SK-N-SH treated with all-trans-retinoic acid at 6 μM for 48 hours (cell line): Measurements from ENCODE around the gene TAS2R50.

Source experiments
- ATAC-seq: fragments of 200-7000 bp; cut with Tn5 transposase; 3 replicates; pipeline ENCODE4 v1.9.1; 2020; ENCODE audit warnings: mild to moderate bottlenecking, moderate library complexity
- ARNTL ChIP-seq: fragments of 450-650 bp; formaldehyde crosslinking; IDR thresholded peaks from 2 replicates; pipeline ENCODE4 v1.5.0; 2020; ENCODE audit warnings: low read depth, mild to moderate bottlenecking, moderate library complexity, borderline replicate concordance
- BACH2 ChIP-seq: fragments of 250-450 bp; sonication (Bioruptor Pico); IDR thresholded peaks from 2 replicates; pipeline ENCODE4 v1.9.0; 2021; ENCODE audit warnings: mild to moderate bottlenecking, borderline replicate concordance
- CSDC2 ChIP-seq: fragments of 250-450 bp; sonication (Bioruptor Pico); IDR thresholded peaks from 2 replicates; pipeline ENCODE4 v1.5.0; 2020; ENCODE audit warnings: mild to moderate bottlenecking, moderate library complexity
- ESRRG ChIP-seq: fragments of 250-450 bp; sonication (Bioruptor Pico); IDR thresholded peaks from 2 replicates; pipeline ENCODE4 v1.6.1; 2021; ENCODE audit warnings: mild to moderate bottlenecking
- GLIS3 ChIP-seq: fragments of 250-450 bp; sonication (Bioruptor Pico); IDR thresholded peaks from 2 replicates; pipeline ENCODE4 v1.5.0; 2020; ENCODE audit warnings: mild to moderate bottlenecking, moderate library complexity
- ISL1 ChIP-seq: fragments of 250-450 bp; sonication (Bioruptor Pico); IDR thresholded peaks from 2 replicates; pipeline ENCODE4 v2.1.2; 2022; ENCODE audit warnings: mild to moderate bottlenecking, moderate library complexity
- OSR1 ChIP-seq: fragments of 250-450 bp; sonication (Bioruptor Pico); IDR thresholded peaks from 2 replicates; pipeline ENCODE4 v1.8.0; 2022; ENCODE audit warnings: moderate library complexity, mild to moderate bottlenecking, inconsistent platforms
- PPARA ChIP-seq: fragments of 250-450 bp; sonication (Bioruptor Pico); IDR thresholded peaks from 2 replicates; pipeline ENCODE4 v1.5.0; 2020; ENCODE audit warnings: mild to moderate bottlenecking, borderline replicate concordance
- RARB ChIP-seq: fragments of 250-450 bp; sonication (Bioruptor Pico); IDR thresholded peaks from 2 replicates; pipeline ENCODE4 v1.8.0; 2021; ENCODE audit warnings: mild to moderate bottlenecking, moderate library complexity
- SNAI2 ChIP-seq: fragments of 250-450 bp; sonication (Bioruptor Pico); IDR thresholded peaks from 2 replicates; pipeline ENCODE4 v1.5.0; 2020; ENCODE audit warnings: mild to moderate bottlenecking, moderate library complexity
- TCF4 ChIP-seq: fragments of 250-450 bp; sonication (Bioruptor Pico); IDR thresholded peaks from 2 replicates; pipeline ENCODE4 v1.8.0; 2021; ENCODE audit warnings: mild to moderate bottlenecking, moderate library complexity, borderline replicate concordance
- TOX ChIP-seq: fragments of 250-450 bp; sonication (Bioruptor Pico); IDR thresholded peaks from 2 replicates; pipeline ENCODE4 v1.8.0; 2021; ENCODE audit warnings: mild to moderate bottlenecking, moderate library complexity, borderline replicate concordance
- ZC3H10 ChIP-seq: fragments of 250-450 bp; sonication (Bioruptor Pico); IDR thresholded peaks from 2 replicates; pipeline ENCODE4 v1.5.1; 2021; ENCODE audit warnings: mild to moderate bottlenecking, moderate library complexity
- ZFP3 ChIP-seq: fragments of 250-450 bp; sonication (Bioruptor Pico); IDR thresholded peaks from 2 replicates; pipeline ENCODE4 v1.5.0; 2020; ENCODE audit warnings: mild to moderate bottlenecking, moderate library complexity
- ZFP30 ChIP-seq: fragments of 450-650 bp; formaldehyde crosslinking; IDR thresholded peaks from 2 replicates; pipeline ENCODE4 v1.5.0; 2022; ENCODE audit warnings: mild to moderate bottlenecking, moderate library complexity
- ZNF565 ChIP-seq: fragments of 450-650 bp; formaldehyde crosslinking; conservative IDR thresholded peaks from 2 replicates; pipeline ENCODE4 v1.5.0; 2020; ENCODE audit warnings: low read depth, mild to moderate bottlenecking, moderate library complexity
- ZNF70 ChIP-seq: fragments of 450-650 bp; formaldehyde crosslinking; IDR thresholded peaks from 2 replicates; pipeline ENCODE4 v1.5.0; 2020; ENCODE audit warnings: mild to moderate bottlenecking, moderate library complexity
- ZNF8 ChIP-seq: fragments of 450-650 bp; formaldehyde crosslinking; IDR thresholded peaks from 2 replicates; pipeline ENCODE4 v1.5.0; 2020; ENCODE audit warnings: mild to moderate bottlenecking, moderate library complexity
- TF ChIP-seq, protein P1 (sequence below): fragments of 250-450 bp; sonication (Bioruptor Pico); IDR thresholded peaks from 2 replicates; pipeline ENCODE4 v1.8.0; 2021; ENCODE audit warnings: low read depth, mild to moderate bottlenecking, moderate library complexity, borderline replicate concordance
- TF ChIP-seq, protein P2 (sequence below): fragments of 250-450 bp; sonication (Bioruptor Pico); IDR thresholded peaks from 2 replicates; pipeline ENCODE4 v1.5.1; 2021; ENCODE audit warnings: mild to moderate bottlenecking, moderate library complexity
- TF ChIP-seq, protein P3 (sequence below): fragments of 250-450 bp; sonication (Bioruptor Pico); IDR thresholded peaks from 2 replicates; pipeline ENCODE4 v1.8.0; 2020; ENCODE audit warnings: mild to moderate bottlenecking, moderate library complexity, borderline replicate concordance
- TF ChIP-seq, protein P4 (sequence below): fragments of 250-450 bp; sonication (Bioruptor Pico); IDR thresholded peaks from 2 replicates; pipeline ENCODE4 v1.5.1; 2020; ENCODE audit warnings: low read depth, mild to moderate bottlenecking, moderate library complexity
- TF ChIP-seq, protein P5 (sequence below): fragments of 250-450 bp; sonication (Bioruptor Pico); IDR thresholded peaks from 2 replicates; pipeline ENCODE4 v1.5.0; 2020; ENCODE audit warnings: mild to moderate bottlenecking, moderate library complexity

TAS2R50 gene

DNA sequence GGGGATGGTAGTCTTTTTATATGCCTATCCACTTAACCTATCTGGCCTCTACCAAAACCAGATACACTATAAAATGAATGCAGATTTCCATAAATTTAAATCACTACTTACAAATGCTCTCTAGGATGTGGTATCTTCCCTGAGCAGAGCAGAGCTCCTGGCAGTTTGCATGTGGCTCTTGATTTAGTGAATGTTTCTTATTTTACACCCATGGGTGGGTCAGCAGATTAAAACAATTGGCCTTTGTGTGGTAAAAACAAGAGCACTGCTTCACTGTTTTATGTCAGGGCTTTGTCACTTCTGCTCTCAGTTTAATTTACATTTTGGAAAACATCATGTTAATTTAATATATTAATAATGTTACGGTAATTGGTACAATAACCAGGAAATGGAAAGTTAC is 30.2 kb upstream of the TAS2R50 start (continued):
- TF ChIP-seq, protein P1, sequence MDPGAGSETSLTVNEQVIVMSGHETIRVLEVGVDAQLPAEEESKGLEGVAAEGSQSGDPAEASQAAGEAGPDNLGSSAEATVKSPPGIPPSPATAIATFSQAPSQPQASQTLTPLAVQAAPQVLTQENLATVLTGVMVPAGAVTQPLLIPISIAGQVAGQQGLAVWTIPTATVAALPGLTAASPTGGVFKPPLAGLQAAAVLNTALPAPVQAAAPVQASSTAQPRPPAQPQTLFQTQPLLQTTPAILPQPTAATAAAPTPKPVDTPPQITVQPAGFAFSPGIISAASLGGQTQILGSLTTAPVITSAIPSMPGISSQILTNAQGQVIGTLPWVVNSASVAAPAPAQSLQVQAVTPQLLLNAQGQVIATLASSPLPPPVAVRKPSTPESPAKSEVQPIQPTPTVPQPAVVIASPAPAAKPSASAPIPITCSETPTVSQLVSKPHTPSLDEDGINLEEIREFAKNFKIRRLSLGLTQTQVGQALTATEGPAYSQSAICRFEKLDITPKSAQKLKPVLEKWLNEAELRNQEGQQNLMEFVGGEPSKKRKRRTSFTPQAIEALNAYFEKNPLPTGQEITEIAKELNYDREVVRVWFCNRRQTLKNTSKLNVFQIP: no peak
- TF ChIP-seq, all 23 proteins: peak for 0

DNA sequence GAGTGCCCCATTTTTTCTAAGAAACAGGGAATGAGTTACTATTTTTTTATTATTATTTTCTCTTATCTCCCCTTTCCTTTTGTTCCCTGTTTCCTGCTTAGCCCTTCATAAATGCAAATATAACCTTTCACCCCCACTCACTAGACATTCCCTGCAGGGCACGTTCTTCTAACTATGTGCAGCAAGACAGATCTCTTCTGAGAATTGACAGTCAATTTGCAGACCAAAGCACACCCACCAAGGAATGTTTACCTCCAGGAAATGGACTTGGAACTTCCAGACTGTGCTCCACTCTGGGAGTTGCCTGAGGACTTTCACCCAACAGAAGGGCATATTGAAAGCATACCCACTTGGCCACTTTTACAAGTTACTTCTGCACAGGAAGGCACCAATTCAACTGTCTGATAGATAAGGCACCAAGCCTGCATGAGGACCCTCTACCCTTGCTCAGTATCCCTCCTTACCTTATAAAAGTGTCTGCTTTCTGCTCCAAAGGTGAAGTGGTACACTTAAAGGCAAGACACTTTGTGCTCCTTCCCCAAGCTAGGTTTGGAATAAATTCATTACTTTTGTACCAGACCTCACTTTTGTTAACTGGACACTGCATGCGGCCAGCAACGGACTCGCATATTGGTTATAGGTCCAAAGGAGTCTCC is 29.2 kb upstream of the TAS2R50 start:
- no peak for ATAC-seq
- no peak for TF ChIP-seq BACH2 (CRISPR knock-in tag)
- no peak for TF ChIP-seq ZFP3 (CRISPR knock-in tag)
- TF ChIP-seq ZNF8 (CRISPR knock-in tag): no peak
- no peak for TF ChIP-seq ARNTL (CRISPR knock-in tag)
- TF ChIP-seq CSDC2: no peak
- no peak for TF ChIP-seq ISL1 (CRISPR knock-in tag)
- TF ChIP-seq RARB (CRISPR knock-in tag): no peak
- TF ChIP-seq, protein P1: no peak
- no peak for TF ChIP-seq ZNF70 (CRISPR knock-in tag)
- no peak for TF ChIP-seq GLIS3 (CRISPR knock-in tag)
- no peak for TF ChIP-seq ZFP30 (CRISPR knock-in tag)
- TF ChIP-seq TOX (CRISPR knock-in tag): no peak
- TF ChIP-seq, protein P2, sequence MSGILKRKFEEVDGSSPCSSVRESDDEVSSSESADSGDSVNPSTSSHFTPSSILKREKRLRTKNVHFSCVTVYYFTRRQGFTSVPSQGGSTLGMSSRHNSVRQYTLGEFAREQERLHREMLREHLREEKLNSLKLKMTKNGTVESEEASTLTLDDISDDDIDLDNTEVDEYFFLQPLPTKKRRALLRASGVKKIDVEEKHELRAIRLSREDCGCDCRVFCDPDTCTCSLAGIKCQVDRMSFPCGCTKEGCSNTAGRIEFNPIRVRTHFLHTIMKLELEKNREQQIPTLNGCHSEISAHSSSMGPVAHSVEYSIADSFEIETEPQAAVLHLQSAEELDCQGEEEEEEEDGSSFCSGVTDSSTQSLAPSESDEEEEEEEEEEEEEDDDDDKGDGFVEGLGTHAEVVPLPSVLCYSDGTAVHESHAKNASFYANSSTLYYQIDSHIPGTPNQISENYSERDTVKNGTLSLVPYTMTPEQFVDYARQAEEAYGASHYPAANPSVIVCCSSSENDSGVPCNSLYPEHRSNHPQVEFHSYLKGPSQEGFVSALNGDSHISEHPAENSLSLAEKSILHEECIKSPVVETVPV (CRISPR knock-in tag): no peak
- no peak for TF ChIP-seq TCF4 (CRISPR knock-in tag)
- no peak for TF ChIP-seq ZNF565 (CRISPR knock-in tag)
- no peak for TF ChIP-seq OSR1 (CRISPR knock-in tag)

DNA sequence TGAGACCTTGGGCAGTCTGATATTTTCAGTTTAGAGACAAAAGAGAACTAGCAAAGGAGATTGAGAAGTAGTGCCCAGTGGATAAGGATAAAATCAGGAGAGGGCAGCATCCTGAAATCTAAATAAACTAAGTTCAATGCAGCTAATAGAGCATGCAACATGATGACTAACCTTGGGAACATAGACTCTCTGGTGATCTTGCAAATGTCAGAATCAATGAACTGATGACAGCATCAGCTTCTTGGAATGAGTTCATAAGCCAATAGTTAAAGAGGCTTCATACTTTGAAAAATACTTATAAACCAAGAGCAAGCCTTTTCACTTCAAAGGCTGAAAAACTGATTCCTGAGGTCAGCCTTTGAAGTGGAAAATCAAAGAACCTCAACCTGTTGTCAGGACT is 27.5 kb upstream of the TAS2R50 start:
- no peak for TF ChIP-seq ZNF8 (CRISPR knock-in tag)
- TF ChIP-seq ESRRG (CRISPR knock-in tag): no peak
- no peak for TF ChIP-seq BACH2 (CRISPR knock-in tag)
- no peak for TF ChIP-seq TCF4 (CRISPR knock-in tag)
- TF ChIP-seq PPARA: no peak
- no peak for TF ChIP-seq CSDC2
- TF ChIP-seq, protein P3, sequence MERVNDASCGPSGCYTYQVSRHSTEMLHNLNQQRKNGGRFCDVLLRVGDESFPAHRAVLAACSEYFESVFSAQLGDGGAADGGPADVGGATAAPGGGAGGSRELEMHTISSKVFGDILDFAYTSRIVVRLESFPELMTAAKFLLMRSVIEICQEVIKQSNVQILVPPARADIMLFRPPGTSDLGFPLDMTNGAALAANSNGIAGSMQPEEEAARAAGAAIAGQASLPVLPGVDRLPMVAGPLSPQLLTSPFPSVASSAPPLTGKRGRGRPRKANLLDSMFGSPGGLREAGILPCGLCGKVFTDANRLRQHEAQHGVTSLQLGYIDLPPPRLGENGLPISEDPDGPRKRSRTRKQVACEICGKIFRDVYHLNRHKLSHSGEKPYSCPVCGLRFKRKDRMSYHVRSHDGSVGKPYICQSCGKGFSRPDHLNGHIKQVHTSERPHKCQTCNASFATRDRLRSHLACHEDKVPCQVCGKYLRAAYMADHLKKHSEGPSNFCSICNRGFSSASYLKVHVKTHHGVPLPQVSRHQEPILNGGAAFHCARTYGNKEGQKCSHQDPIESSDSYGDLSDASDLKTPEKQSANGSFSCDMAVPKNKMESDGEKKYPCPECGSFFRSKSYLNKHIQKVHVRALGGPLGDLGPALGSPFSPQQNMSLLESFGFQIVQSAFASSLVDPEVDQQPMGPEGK (CRISPR knock-in tag): no peak
- TF ChIP-seq OSR1 (CRISPR knock-in tag): no peak
- ATAC-seq: peak; percentile 49

DNA sequence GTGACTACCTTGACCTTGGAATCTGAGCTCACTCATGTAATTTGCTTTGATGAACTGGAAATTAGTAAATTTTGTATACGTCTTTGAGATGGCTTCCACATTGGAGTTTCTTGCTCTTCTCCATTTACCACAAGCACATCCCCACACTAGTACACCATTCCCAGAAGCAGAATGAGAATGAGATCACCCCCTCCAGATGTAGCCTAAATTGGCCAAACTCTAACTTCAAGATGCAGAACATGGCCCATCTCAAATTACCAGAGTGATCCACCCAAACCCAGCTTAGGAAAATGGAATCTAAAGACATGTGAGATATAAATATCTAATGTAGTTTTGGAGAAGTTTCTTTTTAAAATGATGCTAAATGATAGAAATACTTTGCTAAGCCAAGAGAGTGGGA is 20.9 kb upstream of the TAS2R50 start:
- TF ChIP-seq, protein P4, sequence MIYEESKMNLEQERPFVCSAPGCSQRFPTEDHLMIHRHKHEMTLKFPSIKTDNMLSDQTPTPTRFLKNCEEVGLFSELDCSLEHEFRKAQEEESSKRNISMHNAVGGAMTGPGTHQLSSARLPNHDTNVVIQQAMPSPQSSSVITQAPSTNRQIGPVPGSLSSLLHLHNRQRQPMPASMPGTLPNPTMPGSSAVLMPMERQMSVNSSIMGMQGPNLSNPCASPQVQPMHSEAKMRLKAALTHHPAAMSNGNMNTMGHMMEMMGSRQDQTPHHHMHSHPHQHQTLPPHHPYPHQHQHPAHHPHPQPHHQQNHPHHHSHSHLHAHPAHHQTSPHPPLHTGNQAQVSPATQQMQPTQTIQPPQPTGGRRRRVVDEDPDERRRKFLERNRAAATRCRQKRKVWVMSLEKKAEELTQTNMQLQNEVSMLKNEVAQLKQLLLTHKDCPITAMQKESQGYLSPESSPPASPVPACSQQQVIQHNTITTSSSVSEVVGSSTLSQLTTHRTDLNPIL: no peak
- TF ChIP-seq SNAI2: no peak
- TF ChIP-seq, protein P5, sequence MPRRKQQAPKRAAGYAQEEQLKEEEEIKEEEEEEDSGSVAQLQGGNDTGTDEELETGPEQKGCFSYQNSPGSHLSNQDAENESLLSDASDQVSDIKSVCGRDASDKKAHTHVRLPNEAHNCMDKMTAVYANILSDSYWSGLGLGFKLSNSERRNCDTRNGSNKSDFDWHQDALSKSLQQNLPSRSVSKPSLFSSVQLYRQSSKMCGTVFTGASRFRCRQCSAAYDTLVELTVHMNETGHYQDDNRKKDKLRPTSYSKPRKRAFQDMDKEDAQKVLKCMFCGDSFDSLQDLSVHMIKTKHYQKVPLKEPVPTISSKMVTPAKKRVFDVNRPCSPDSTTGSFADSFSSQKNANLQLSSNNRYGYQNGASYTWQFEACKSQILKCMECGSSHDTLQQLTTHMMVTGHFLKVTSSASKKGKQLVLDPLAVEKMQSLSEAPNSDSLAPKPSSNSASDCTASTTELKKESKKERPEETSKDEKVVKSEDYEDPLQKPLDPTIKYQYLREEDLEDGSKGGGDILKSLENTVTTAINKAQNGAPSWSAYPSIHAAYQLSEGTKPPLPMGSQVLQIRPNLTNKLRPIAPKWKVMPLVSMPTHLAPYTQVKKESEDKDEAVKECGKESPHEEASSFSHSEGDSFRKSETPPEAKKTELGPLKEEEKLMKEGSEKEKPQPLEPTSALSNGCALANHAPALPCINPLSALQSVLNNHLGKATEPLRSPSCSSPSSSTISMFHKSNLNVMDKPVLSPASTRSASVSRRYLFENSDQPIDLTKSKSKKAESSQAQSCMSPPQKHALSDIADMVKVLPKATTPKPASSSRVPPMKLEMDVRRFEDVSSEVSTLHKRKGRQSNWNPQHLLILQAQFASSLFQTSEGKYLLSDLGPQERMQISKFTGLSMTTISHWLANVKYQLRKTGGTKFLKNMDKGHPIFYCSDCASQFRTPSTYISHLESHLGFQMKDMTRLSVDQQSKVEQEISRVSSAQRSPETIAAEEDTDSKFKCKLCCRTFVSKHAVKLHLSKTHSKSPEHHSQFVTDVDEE (CRISPR knock-in tag): no peak
- no peak for TF ChIP-seq ZC3H10 (CRISPR knock-in tag)
- no peak for TF ChIP-seq TCF4 (CRISPR knock-in tag)
- TF ChIP-seq OSR1 (CRISPR knock-in tag): no peak
- TF ChIP-seq, protein P2 (CRISPR knock-in tag): no peak
- TF ChIP-seq PPARA: no peak
- TF ChIP-seq ZFP3 (CRISPR knock-in tag): no peak
- no peak for TF ChIP-seq RARB (CRISPR knock-in tag)
- no peak for TF ChIP-seq ARNTL (CRISPR knock-in tag)
- no peak for TF ChIP-seq ZNF565 (CRISPR knock-in tag)
- ATAC-seq: no peak
